ENCODE measurements around the gene HEXD. TPM values are rescaled to one million over a fixed set of nuclear protein-coding genes. Genes with fewer than 3 reads are reported as not detected.

HEXD gene
- polyA plus RNA-seq, 1 donor: 27.4 TPM

DNA sequence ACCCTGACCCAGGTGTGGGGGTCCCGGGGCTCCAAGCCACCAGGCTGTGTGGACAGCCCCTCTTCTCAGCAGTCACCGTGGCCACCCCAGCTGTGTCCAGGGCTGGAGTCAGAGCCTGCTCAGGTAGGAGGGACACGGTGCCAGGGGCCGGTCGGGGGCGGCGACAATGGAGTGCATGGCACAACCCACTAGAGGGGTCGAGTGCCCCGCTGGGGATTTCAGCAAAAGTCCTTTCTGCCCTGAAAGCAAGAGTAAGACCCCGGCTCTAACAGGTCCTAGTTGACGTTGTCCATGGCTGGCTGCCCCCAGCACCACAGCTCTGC is 35.3 kb upstream of the HEXD start:
- no peak for DNase-seq

DNA sequence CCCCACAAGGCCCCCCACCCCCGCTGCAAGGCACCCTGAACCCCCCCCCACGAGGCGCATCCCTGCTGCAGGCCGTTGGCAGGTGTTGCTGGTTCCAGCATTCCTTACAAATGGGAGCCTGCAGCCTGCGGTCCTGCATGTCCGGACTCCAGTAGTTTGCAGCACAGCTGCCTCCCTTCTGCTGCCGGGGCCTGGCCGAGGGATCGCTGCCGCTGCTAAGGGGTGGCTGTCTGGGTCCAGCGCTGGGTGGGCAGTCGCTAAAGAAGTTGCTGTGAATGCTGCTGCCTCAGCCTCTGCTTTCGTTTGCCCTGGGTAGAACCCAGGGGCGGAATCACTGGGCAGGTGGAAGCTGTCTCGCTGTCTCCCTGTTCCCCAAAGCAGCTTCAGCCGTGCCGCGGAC is 34.7 kb upstream of the HEXD start:
- no peak for DNase-seq

DNA sequence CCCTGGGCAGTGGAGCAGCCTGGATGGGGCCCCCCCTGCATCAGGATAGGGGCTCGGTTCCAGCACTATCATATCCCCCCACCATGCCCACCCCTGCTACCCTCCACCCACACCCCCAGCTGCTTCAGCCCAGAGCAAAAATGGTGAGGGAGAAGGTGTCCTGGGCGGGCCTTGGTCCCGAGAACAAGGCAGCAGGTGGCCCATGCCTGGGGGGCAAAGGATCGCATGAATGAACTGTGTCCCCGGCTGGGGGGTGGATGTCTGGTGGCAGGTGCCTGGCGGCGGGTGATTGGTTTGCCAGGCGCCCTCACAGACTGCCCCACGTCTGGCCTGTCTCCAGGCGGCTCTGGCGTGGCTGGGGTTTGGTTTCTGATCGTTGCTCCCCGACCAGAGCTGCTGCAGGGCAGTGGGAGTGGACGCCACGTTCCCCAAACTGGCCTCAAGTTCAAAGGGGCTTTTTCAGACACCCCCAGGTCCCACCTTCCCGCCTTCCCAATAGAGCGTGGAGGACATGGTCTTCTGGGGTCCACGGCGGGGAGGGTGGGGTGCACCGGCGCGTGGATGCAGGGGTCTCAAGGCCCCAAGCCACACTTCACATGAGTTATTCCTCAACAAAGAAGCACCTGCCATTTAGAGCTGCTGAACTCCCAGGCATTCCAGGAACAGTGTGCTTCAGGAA is 34.0 kb upstream of the HEXD start:
- no peak for DNase-seq

DNA sequence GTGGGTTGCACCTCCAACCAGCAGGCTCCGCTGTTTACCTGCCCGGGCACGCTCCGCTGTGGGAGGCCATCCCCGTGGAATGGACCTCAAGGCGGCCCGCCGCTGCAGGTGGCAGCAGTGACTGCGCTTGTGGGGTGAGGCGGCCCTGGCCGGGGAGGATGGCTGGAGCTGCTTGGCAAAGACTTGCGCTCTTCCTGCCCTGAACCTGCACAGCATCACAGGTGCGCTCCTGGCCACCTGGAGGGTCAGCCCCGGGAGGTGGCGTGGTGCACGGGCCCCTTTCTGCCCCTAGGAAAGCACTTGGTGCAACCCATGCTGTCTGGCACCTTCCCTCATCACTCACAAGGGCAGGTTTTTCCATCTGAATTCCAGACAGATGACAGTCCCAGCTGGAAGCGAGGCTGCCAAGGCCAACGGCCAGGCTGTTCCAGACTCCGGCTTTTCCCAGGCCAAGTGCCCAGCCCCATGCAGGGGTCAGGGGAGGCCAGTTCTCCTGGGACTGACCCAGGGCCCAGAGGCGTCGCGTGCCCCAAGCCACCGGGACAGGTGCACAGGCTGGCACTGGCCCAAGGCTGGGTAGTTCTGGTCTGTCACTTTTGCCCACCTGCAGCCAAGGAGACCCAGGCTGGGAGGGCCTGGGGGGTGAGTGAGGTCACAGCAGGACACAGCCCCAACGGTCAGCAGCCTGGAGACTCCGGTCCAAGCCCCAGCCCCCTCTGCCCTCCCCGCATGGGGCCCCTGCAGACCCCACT is 33.2 kb upstream of the HEXD start:
- peak; percentile 79 for DNase-seq

DNA sequence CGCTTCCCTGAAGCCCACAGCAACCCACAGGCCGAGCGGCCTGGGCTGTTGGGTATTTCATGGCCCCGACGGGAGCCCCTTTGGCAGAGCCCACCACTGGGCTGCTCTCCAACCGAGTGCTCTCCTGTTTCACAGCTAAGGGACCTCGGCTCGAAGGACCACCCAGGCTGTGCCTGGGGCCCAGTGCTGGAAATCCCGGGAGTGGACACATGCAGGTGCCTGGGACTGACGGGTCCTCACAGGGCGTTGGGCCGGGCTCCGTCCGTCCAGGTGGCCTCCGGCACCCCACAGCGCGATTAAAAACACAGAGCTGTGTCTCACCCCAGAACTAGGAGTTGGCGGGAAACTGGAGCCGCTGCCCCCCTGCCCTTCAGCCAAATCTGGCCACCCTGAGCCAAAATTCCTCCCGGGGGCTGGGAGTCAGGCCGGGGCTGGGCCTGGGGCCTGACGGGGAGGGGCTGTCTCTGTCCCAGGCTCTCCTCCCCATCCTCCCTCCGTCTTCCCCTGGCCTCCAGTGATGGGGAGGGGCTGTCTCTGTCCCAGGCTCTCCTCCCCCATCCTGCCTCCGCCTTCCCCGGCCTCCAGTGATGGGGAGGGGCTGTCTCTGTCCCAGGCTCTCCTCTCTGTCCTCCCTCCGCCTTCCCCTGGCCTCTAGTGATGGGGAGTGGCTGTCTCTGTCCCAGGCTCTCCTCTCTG is 32.4 kb upstream of the HEXD start:
- DNase-seq: peak; percentile 86

DNA sequence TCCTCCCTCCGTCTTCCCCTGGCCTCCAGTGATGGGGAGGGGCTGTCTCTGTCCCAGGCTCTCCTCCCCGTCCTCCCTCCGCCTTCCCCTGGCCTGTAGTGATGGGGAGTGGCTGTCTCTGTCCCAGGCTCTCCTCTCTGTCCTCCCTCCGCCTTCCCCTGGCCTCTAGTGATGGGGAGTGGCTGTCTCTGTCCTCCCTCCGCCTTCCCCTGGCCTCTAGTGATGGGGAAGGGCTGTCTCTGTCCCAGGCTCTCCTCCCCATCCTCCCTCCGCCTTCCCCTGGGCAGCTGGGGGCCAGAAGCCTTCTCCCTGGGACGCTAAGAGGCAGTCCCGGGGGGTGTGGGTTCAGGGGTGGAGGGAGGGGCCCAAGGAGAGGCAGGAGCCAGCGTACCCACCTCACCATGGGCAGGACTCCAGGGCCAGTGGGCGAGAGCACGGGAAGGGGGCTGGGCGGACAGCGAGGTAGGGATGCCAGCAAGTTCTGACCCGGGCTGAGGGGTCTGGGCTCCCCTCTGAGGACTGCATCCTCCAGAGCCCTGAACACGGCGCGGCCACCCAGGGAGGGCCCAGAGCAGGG is 31.8 kb upstream of the HEXD start:
- no peak for DNase-seq

DNA sequence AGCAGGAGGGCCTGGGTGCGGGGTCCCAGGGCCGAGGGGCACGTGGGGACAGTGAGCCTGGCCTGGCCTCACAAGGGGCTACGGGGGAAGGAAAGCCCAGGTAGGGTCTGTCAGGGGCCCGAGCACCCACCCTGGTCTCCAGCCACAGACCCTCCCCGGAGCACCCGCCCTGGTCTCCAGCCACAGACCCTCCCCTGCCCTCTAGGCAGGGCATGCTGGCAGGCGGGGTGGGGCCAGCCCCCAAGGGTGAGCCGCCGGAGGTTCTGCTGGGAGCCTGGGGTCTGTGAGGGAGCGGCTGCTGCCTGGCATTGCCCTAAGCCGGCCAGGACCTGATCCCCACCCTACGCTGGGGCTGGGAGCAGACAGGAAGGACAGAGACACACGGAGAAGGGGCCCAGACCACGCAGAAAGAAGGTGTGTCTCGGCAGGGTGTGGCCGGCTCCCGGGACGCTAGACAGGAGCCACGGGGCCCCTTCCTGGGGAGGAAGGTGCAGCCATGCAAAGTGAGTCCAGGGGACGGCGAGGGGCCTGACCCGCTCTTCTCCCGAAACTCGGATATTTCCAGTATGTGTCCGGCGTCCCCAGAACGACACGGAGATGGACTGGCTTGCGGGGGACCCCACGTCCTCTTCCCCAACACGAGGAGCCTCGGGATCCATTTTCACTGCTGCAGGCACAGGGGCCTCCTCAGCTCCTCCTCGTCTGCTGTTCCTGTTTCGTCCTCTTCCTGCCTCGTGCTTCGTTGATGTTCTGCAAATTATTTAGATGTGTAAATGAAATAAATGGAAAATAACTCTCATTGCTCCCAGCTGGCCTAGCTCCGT is 31.1 kb upstream of the HEXD start:
- no peak for DNase-seq

DNA sequence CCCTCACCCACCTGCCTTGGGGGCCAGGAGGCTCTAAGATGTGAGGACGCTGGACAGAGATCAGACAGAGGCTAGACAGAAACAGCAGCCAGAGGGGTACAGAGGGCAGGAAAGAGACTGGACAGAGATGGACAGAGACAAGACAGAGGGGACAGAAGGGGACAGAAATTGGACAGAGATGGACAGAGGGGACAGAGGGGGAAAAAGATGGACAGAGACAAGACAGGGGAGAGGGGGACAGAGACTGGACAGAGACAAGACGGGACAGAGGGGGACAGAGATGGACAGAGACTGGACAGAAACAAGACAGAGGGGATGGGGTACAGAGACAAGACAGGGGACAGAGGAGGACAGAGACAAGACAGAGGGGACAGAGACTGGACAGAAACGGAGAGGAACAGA is 30.4 kb upstream of the HEXD start:
- no peak for DNase-seq

DNA sequence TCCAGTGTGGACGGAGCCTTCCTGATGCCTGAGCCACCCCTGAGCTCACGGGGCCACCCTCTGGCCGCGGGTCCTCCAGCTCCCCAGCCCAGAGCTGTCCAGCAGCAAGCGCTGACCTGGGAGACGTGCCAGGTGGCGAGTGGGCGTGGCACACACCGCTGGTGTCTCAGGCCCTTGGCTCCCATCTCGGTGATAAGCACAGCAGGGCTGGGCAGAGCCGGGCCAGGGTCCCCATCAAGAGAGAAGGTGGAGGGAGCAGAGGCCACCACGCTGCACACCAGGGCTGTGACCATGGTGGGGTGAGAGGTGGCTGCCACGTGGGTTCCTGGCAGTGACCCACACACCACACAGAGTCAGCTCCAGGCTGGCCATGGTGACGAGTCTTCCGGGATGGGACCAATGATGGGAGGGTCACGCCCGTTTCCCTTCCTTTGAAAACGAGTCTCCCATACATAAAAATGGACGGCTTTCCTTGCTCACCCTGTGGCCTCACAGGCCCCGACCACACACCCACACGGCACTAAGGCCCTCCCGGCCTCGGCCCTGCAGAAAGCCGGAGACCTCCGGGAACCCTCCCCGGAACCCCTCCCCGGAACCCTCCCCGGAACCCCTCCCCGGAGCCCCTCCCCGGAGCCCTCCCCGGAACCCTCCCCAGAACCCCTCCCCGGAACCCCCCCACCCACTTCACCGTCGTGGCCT is 29.8 kb upstream of the HEXD start:
- no peak for DNase-seq

DNA sequence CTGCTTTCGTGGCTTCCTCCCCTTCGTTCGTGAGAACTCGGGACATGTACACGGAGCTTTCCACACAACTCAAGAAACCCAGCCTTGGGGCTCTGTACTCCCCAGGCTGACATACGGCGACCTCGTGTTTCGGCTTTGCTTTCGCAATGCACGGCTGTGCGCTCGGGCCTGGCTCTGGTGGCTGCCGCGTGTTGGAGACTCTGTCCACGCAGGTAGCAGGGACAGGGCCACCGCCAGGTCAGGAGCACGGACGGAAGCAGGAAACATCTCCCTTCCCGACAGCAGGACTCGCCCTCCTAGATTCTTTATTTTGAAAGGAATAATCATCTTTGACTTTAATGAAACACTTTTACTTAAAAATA is 29.2 kb upstream of the HEXD start:
- no peak for DNase-seq

DNA sequence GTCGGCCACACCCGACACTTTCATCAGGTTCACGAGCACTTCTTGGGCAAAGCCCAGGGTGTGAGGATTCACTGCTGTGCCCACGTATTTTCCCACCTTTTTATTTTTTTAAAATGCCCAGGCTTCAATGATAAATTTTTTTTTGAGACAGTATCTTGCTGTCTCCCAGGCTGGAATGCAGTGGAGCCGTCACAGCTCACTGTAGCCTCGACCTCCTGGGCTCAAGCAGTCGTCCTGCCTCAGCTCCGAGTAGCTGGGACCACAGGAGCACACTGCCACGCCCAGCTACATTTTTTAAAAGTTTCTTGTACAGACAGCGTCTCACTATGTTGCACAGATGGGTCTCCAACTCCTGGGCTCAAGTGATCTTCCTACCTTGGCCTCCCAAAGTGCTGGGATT is 28.8 kb upstream of the HEXD start:
- DNase-seq: no peak

DNA sequence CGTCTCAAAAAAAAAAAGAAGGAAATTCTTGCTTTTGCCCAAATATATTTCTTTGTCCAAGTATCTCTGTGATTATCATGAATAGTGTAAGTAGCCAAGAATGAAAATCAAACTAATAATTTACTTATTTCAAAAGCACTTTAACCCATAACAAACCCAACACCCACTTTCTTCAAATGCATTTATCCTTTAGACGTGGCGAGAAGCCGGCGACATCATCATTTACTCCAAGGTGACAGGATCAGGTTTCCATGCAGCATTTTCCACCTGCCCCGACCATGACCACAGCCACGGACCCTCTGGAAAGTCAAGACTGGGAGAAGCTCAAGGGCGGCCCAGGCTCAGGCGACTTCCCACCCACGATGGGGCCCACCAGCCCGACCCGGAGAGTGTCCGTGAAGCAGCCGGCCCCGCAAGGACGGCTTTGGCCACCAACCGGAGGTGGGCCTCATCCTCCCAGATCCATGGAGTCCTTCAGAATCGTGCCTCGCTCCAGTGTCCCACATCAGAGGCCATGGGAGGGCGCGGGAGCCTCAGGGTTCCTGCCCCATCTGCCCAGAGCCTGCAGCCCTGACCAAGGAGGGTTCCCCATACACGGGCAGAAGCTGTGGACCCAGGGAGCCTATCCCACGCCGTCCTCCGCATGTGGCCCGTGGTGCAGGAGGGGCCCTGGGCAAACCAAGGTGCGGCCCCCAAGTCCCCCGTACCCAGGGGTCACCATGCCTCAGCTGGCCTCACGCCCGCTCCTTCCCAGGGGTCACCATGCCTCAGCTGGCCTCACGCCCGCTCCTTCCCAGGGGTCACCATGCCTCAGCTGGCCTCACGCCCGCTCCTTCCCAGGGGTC is 27.9 kb upstream of the HEXD start:
- no peak for DNase-seq

DNA sequence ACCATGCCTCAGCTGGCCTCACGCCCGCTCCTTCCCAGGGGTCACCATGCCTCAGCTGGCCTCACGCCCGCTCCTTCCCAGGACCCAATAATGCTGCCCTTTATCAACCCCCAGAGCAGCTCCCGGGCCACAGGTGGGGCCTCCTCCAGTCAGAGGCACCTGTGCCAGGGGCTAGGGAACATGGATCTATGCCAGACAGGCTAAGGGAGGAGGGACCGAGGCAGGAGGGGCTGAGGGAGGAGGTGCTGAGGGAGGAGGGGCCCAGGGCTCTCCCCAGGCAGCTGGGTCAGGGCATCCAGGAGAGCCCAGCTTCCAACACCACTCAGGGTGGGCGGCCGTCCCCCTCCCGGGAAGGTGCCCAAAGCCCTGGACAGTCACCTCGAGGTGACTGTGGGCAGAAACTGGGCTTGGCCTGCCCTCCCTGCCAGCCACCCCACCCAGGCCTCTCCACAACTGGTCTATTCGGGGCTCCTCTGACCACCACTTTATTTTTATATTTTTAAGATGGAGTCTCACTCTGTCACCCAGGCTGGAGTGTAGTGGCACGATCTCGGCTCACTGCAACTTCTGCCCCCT is 27.2 kb upstream of the HEXD start:
- no peak for DNase-seq

DNA sequence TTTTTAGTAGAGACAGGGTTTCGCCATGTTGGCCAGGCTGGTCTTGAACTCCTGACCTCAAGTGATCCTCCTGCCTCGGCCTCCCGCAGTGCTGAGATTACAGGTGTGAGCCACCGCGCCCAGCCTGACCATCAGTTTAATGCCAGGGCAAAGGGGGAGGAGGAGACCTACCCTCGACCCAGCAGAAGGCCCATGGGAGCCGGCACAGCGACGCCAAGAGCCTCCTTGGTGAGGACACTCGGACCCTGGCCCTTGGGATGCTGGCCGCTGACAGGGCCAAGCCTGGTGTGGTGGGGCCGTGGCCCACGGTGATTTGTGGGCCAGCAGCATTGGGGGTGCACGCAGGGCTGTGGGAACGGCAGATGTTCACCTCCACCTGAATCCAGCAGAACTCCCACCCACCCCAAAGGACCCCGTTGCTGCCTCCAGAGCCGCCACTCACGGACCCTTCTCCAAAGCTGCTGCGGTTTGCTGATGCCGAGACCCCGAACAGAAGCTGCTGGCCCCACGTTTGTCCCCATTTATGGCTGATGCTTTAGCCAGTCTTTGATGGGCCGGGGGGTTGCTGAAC is 26.6 kb upstream of the HEXD start:
- DNase-seq: no peak

DNA sequence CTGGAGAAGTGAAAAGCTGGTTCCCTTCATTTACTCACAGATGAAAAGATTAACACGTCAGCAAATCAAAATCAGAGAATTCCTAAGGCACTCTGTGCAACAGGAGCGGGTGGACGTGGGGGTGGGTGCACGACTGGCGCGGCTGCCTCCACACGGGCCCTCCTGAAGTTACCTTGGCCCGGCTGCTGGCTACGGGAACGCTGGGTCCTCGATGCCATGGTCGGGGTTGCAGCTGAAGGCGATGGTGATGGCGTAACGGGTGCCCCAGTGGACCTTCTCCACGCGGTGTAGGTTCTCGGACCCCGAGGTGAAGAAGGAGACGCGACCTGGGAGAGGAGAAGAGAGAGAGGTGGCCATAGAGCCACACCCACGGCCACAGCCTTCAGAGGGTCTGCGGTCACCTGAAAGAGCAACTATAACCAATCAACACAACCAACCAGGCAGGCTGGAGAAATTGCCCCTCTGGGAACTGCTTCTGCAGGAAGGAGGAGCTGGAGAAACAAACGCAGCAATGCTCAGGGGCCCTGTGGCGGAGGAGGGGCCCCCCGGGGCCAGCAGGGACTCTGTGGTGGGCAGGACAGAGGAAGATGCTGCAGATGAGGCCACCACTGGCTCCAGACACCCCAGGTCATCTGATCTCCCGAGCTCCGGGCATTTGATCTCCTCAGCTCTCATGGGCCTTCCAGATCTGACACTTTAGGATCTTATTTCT is 25.8 kb upstream of the HEXD start:
- no peak for DNase-seq

DNA sequence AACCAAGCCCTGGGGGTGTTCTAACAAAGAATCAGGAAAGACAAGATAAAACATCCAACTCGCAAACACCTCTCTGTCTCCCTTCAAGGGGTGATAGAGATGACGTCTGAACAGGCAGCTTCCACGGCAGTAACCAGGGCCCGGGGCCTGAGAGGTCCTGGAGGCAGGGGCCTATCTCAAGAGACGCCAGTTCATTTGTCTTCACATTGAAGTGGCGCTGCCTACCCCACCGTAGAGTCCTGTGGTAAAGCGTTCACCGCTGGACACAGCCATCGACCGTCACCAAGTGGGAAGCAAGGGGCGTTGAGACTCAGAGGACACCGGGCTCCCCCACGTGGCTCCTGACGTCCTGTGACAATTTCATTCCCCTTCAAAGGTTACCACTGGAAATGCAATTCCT is 25.2 kb upstream of the HEXD start:
- DNase-seq: no peak

DNA sequence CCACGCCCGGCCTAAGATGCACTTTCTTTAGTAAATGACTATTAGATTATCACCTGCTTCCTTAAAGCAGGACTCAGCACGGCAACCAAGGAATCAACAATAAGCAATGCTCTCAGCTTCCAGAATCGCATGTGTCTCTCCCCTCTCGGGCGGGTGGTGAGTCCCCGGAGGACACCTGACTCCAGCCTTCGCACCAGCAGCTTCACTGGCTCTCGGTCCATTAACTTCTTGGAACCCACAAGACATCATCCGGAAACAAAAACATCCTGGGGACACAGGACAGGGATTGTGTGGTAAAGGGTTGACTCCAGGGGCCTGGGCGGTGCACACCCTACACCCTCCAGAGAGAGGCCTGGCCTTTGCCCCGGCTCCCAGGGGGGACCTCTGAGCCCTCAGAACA is 23.9 kb upstream of the HEXD start:
- no peak for DNase-seq

DNA sequence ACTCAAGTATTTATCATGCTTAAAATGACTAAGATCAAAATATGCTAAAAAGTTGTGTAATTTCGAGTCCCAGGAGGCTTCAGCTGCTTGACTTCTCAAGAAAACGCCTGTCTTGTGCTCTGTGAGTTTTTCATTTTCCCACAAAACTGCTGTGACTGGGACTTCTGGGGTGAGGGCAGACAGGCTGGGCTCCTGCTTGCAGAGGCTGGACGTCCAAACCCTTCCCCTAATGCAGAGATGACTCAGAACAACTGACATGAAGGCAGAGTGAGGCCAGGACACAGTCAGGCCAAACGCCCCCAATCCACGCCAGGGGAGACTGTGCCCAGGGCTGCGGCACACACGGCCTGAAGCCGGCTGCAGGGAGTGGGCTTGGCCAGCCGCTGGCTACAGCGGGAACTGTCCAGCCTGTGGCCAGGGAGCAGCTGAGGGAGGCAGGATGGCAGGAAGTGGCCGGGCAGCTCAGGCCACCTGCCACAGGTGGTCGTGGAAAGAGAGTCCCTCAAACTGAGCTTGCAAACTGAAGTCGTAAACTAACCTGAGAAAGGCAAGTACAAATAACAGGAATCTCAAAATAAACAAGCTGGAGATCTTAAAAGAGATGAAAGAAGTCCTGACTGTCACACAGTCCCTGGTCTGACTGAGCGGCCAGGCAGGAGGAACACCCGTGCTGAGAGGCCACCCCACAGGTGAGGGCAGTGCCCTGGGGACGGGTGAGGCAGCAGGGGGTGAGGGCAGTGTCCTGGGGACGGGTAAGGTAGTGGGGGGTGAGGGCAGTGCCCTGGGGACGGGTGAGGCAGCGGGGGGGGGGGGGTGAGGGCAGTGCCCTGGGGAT is 21.3 kb upstream of the HEXD start:
- DNase-seq: no peak
